PC-3 (cell line): ENCODE results near the gene ZNF689. TPM values are rescaled to one million over a fixed set of nuclear protein-coding genes. Genes with fewer than 3 reads are reported as not detected.

Source experiments
- ATAC-seq: fragments of 200-7000 bp; cut with Tn5 transposase; 2 replicates; pipeline ENCODE4 v1.9.1; 2020; ENCODE audit warnings: mild to moderate bottlenecking, moderate library complexity
- BruUV-seq: library from RNA; stranded (reverse); fragments of 400-500 nt; replicated peaks from 2 replicates; lab custom pipeline; 2021; lab: Mats Ljungman, UMichigan
- CTCF ChIA-PET: fragments of 300-600 bp; sonication (Branson Sonifier 250); formaldehyde crosslinking; loops from one replicate; lab custom pipeline; 2022; ENCODE audit warnings: antibody characterized with exemption; lab: Charles Lee
- POLR2A ChIA-PET: fragments of 300-600 bp; sonication (Branson Sonifier 250); formaldehyde crosslinking; loops from one replicate; lab custom pipeline; 2022; ENCODE audit warnings: antibody characterized with exemption; ENCODE audit not compliant: unreplicated experiment; lab: Charles Lee
- DNase-seq: peaks from one replicate; pipeline ENCODE4 v3.0.0-alpha.2; 2015
- H2AFZ ChIP-seq: fragments of 300-600 bp; sonication (generic); 2 replicates; pipeline ENCODE4 v1.6.0; 2016; ENCODE audit warnings: antibody characterized with exemption, low read length
- H3F3A ChIP-seq: fragments of 300-600 bp; sonication (generic); one replicate; pipeline ENCODE4 v1.6.0; 2017; ENCODE audit warnings: antibody characterized with exemption, low read length, control low read depth, mild to moderate bottlenecking; ENCODE audit not compliant: unreplicated experiment
- H3K27ac ChIP-seq: fragments of 300-600 bp; sonication (generic); 2 replicates; pipeline ENCODE4 v1.5.1; 2016; ENCODE audit warnings: mild to moderate bottlenecking, low read length
- H3K27me3 ChIP-seq: fragments of 300-600 bp; sonication (generic); 2 replicates; pipeline ENCODE4 v1.6.1; 2016; ENCODE audit warnings: low read length, mixed read lengths
- H3K36me3 ChIP-seq: fragments of 300-600 bp; sonication (generic); 2 replicates; pipeline ENCODE4 v1.6.1; 2016; ENCODE audit warnings: low read depth, mixed run types, low read length, mixed read lengths
- H3K4me1 ChIP-seq: fragments of 300-600 bp; sonication (generic); 2 replicates; pipeline ENCODE4 v1.5.1; 2016; ENCODE audit warnings: low read length; ENCODE audit not compliant: insufficient read depth
- H3K4me2 ChIP-seq: fragments of 300-600 bp; sonication (generic); 2 replicates; pipeline ENCODE4 v1.6.0; 2016; ENCODE audit warnings: low read length
- H3K4me3 ChIP-seq: fragments of 300-600 bp; sonication (generic); 2 replicates; pipeline ENCODE4 v1.5.1; 2016; ENCODE audit warnings: mild to moderate bottlenecking, low read length, mixed read lengths
- H3K79me2 ChIP-seq: fragments of 300-600 bp; sonication (generic); 2 replicates; pipeline ENCODE4 v1.6.1; 2017; ENCODE audit warnings: low read length, mixed read lengths
- H3K9ac ChIP-seq: fragments of 300-600 bp; sonication (generic); 2 replicates; pipeline ENCODE4 v1.6.0; 2016; ENCODE audit warnings: mild to moderate bottlenecking, low read length
- H3K9me2 ChIP-seq: fragments of 300-600 bp; sonication (generic); replicated peaks from 2 replicates; pipeline ENCODE4 v1.6.1; 2016; ENCODE audit warnings: mixed run types, low read length, mixed read lengths
- H3K9me3 ChIP-seq: fragments of 300-600 bp; sonication (generic); 2 replicates; pipeline ENCODE4 v1.6.1; 2016; ENCODE audit warnings: low read length, mixed read lengths
- H4K20me1 ChIP-seq: fragments of 300-600 bp; sonication (generic); 2 replicates; pipeline ENCODE4 v1.6.1; 2016; ENCODE audit warnings: low read length, mixed read lengths
- CTCF ChIP-seq: fragments of 300-600 bp; sonication (generic); conservative IDR thresholded peaks from 2 replicates; pipeline ENCODE4 v1.5.1; 2017; ENCODE audit warnings: antibody characterized with exemption, low read depth, mild to moderate bottlenecking, low read length
- EZH2 ChIP-seq: fragments of 300-600 bp; sonication (generic); IDR thresholded peaks from one replicate; pipeline ENCODE4 v1.6.1; 2017; ENCODE audit warnings: antibody characterized with exemption, mild to moderate bottlenecking, low read length; ENCODE audit not compliant: unreplicated experiment
- EZH2phosphoT487 ChIP-seq: fragments of 300-600 bp; sonication (generic); IDR thresholded peaks from 2 replicates; pipeline ENCODE4 v1.6.1; 2018; ENCODE audit warnings: mild to moderate bottlenecking, antibody characterized with exemption, low read length, borderline replicate concordance
- intact Hi-C: fragments of 100-400 bp; cut with micrococcal nuclease; formaldehyde crosslinking; loops from 2 replicates; pipeline ENCODE4 v1.9.0; 2023
- total RNA-seq: library from RNA; depleted of rRNA; stranded (reverse); fragments of >200 nt; gene quantifications from 2 replicates; pipeline ENCODE4 v1.2.3, GENCODE V29; 2014

The ZNF689 gene
- total RNA-seq, 1 experiment from 2014 or later = 6.0 TPM

GRCh38 chr16:30588651-30589050 is 21.5 kb downstream of the ZNF689 start:
- POLR2A ChIA-PET = no interaction called here
- Histone ChIP-seq H3K27ac (no peak overlapping the region), H3F3A (no peaks in the 10 kb centered on the region), H3K4me1 (peaks cover 13% of the 10 kb centered on the region; the same call in 1 of the 2 replicates), H3K4me2 (no peak overlapping the region), H3K9ac (no peak overlapping the region), H3K4me3 (no peak overlapping the region), H3K9me2 (no peaks in the 10 kb centered on the region), H3K27me3 (no peaks in the 10 kb centered on the region), H3K79me2 (peaks cover 34% of the 10 kb centered on the region), H2AFZ (no peak overlapping the region), H4K20me1 (no peaks in the 10 kb centered on the region), H3K36me3 (no peaks in the 10 kb centered on the region), H3K9me3 (no peaks in the 10 kb centered on the region)
- DNase-seq = no peak
- intact Hi-C loops = no loop called here
- no TSS peak for BruUV-seq
- CTCF ChIA-PET = no interaction called here
- TF ChIP-seq EZH2phosphoT487 (no peak), CTCF (no peak), EZH2 (no peak)
- no peak for ATAC-seq

GRCh38 chr16:30585400-30586191 is 24.6 kb downstream of the ZNF689 start, which contains the start of gene ZNF785:
TSS of gene ZNF785 (minus strand) at chr16:30585697. CDS start at chr16:30585611, 86 bp downstream.
- peak within 1 kb of the TSS; percentile 99 for H3K4me2 ChIP-seq
- H3K4me3 ChIP-seq = peak within 1 kb of the TSS; percentile 83

More at GRCh38 chr16:30585400-30586191, 24.6 kb downstream of the ZNF689 start, which contains the start of gene ZNF785:
- H3K27ac ChIP-seq = peak within 1 kb of the TSS; percentile 77
- H3K9me3 ChIP-seq = no peaks in the 10 kb centered on the region
- peaks cover 4% of the 10 kb centered on the region; the same call in 1 of the 2 replicates for H3K36me3 ChIP-seq
- ChIA-PET CTCF (interaction anchor here (0.6 kb wide), 1 partner anchor 156 kb away, joined by 3 read pairs; the partner anchor contains the start of gene DCTPP1), POLR2A (interaction anchor here (0.8 kb wide), 1 partner anchor 27 kb away, joined by 5 read pairs; the partner anchor contains the start of gene ZNF764)
- H4K20me1 ChIP-seq = no peaks in the 10 kb centered on the region
- H3K9me2 ChIP-seq = no peaks in the 10 kb centered on the region
- BruUV-seq = TSS peak; percentile 81
- no peaks in the 10 kb centered on the region for H3F3A ChIP-seq
- peaks cover 48% of the 10 kb centered on the region for H3K79me2 ChIP-seq
- H3K27me3 ChIP-seq = no peaks in the 10 kb centered on the region
- peak; percentile 97 for DNase-seq
- TF ChIP-seq EZH2phosphoT487 = no peak
- no peak for TF ChIP-seq EZH2
- no peak for TF ChIP-seq CTCF
- peak within 1 kb of the TSS; percentile 95 for H3K9ac ChIP-seq
- ATAC-seq = peak; percentile 96
- H2AFZ ChIP-seq = peak within 1 kb of the TSS; percentile 95
- peaks cover 13% of the 10 kb centered on the region; the same call in 1 of the 2 replicates for H3K4me1 ChIP-seq
- intact Hi-C loops = loop anchor here (1.0 kb wide), 1 partner anchor 27 kb away; the partner anchor contains the start of gene ZNF764
